HFFc6 (cell line): Measurements from ENCODE around the gene EFEMP1. TPM values are rescaled to one million over a fixed set of nuclear protein-coding genes. Genes with fewer than 3 reads are reported as not detected.

Experiments
- DNase-seq: peaks from one replicate; pipeline ENCODE4 v3.0.0-alpha.2; 2018
- H3K27ac Mint-ChIP-seq: 2 replicates; pipeline ENCODE4 v1.8.0; 2020; ENCODE audit warnings: mild to moderate bottlenecking, mixed read lengths
- H3K27me3 Mint-ChIP-seq: 2 replicates; pipeline ENCODE4 v1.8.0; 2021; ENCODE audit warnings: mild to moderate bottlenecking, moderate library complexity, mixed read lengths; ENCODE audit not compliant: insufficient read depth
- H3K36me3 Mint-ChIP-seq: 2 replicates; pipeline ENCODE4 v1.8.0; 2021; ENCODE audit warnings: low read depth, mixed read lengths
- H3K4me1 Mint-ChIP-seq: 2 replicates; pipeline ENCODE4 v1.8.0; 2020; ENCODE audit warnings: low read depth, mixed read lengths
- H3K4me3 Mint-ChIP-seq: 2 replicates; pipeline ENCODE4 v1.8.0; 2020; ENCODE audit warnings: mild to moderate bottlenecking, moderate library complexity, mixed read lengths
- H3K9me3 Mint-ChIP-seq: 2 replicates; pipeline ENCODE4 v1.8.0; 2020; ENCODE audit warnings: mild to moderate bottlenecking, mixed read lengths
- total RNA-seq, 6 experiments: library from RNA; stranded (reverse); fragmentation: NEBNext Ultra II Directional; extraction: Animal tissue kit (Norgen Biotek cat#: 25700); gene quantifications; 2 replicates in 1 of 6; 3 replicates in 5 of 6; pipeline ENCODE4 v1.2.3, GENCODE V29; 2021
- TF ChIP-seq, protein P1 (sequence below): fragments of 200-600 bp; sonication (generic); IDR thresholded peaks from 2 replicates; pipeline ENCODE4 v1.5.0; 2021; ENCODE audit warnings: antibody characterized with exemption, mild to moderate bottlenecking

The EFEMP1 gene
- total RNA-seq, 6 experiments from 2014 or later, result 42.1 to 63.5 (median 51.9) TPM

DNA sequence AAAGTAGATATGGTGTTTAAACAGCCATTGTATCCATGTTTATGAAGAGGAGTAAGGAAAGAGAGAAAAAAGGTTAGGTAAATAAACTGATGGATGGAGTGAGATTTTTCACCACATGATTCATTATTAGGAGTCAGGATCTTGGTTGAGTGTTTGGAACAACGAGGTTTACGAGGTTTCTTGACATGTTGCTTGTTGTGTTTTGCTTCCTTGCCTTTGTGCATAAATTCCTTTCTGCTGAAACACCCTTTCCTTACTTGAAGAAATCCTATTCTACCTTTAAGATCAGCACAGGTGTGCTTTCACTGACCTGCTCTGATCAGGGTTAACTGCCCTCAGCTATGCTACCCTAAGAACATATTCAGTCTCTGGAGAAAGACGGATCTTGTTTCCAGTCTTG, 66.6 kb downstream of the EFEMP1 start:
- TF ChIP-seq, protein P1, sequence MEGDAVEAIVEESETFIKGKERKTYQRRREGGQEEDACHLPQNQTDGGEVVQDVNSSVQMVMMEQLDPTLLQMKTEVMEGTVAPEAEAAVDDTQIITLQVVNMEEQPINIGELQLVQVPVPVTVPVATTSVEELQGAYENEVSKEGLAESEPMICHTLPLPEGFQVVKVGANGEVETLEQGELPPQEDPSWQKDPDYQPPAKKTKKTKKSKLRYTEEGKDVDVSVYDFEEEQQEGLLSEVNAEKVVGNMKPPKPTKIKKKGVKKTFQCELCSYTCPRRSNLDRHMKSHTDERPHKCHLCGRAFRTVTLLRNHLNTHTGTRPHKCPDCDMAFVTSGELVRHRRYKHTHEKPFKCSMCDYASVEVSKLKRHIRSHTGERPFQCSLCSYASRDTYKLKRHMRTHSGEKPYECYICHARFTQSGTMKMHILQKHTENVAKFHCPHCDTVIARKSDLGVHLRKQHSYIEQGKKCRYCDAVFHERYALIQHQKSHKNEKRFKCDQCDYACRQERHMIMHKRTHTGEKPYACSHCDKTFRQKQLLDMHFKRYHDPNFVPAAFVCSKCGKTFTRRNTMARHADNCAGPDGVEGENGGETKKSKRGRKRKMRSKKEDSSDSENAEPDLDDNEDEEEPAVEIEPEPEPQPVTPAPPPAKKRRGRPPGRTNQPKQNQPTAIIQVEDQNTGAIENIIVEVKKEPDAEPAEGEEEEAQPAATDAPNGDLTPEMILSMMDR, result no peak
- peak overlapping the region; percentile 53; the same call in 1 of the 2 replicates for H3K27ac Mint-ChIP-seq
- no peaks in the 10 kb centered on the region; the same call in 1 of the 2 replicates for H3K27me3 Mint-ChIP-seq
- peak overlapping the region; percentile 25; the same call in 1 of the 2 replicates for H3K4me3 Mint-ChIP-seq
- peak; percentile 54 for DNase-seq
- H3K36me3 Mint-ChIP-seq, result peaks cover 7% of the 10 kb centered on the region; the same call in 1 of the 2 replicates
- H3K9me3 Mint-ChIP-seq, result no peaks in the 10 kb centered on the region
- H3K4me1 Mint-ChIP-seq, result peaks cover 53% of the 10 kb centered on the region

DNA sequence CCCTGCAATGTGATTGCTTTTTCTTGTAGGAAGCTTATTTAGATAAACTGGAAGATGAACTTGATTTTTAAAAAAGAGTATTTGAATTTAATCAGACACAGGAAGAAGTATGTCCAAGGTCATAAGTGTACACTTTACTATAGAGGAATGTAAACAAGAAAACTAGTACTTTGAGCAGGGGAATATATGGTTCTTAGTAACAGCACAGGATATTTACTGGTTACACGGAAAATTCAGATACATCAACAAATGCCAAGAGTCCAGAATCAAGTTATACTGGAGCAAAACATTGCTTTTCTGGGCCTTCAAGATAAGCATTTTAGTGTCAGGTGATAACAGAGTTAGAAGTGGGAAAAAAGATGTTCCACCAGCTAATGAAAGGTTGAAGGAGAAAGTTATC, 75.5 kb downstream of the EFEMP1 start:
- no peak overlapping the region for H3K4me3 Mint-ChIP-seq
- H3K36me3 Mint-ChIP-seq, result peaks cover 14% of the 10 kb centered on the region
- DNase-seq, result no peak
- no peak overlapping the region for H3K27ac Mint-ChIP-seq
- TF ChIP-seq, protein P1, result no peak
- H3K9me3 Mint-ChIP-seq, result no peaks in the 10 kb centered on the region
- H3K27me3 Mint-ChIP-seq, result no peaks in the 10 kb centered on the region
- H3K4me1 Mint-ChIP-seq, result peaks cover 23% of the 10 kb centered on the region

DNA sequence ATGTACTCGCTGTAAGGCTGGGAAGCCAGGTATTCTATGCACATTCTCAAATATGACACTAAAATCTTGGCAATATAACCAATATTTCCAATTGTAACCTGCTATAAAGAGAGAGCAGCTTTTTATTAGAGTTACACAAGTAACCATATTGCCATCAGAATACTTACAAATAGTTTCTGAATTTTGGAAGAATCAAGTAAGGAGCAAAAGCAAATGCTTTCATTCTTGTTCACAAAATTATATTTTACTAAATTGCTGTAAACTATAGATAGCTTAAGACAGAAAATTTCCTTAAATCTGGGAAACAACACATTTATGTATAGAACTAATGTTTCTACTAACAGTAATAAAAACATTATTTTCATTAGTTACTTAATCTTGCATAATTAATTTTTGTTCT, 77.2 kb downstream of the EFEMP1 start:
- TF ChIP-seq, protein P1, result no peak
- H3K27ac Mint-ChIP-seq, result no peak overlapping the region
- no peak for DNase-seq
- H3K27me3 Mint-ChIP-seq, result no peaks in the 10 kb centered on the region
- H3K4me1 Mint-ChIP-seq, result peaks cover 15% of the 10 kb centered on the region
- H3K9me3 Mint-ChIP-seq, result no peaks in the 10 kb centered on the region
- no peak overlapping the region for H3K4me3 Mint-ChIP-seq
- peaks cover 5% of the 10 kb centered on the region for H3K36me3 Mint-ChIP-seq

DNA sequence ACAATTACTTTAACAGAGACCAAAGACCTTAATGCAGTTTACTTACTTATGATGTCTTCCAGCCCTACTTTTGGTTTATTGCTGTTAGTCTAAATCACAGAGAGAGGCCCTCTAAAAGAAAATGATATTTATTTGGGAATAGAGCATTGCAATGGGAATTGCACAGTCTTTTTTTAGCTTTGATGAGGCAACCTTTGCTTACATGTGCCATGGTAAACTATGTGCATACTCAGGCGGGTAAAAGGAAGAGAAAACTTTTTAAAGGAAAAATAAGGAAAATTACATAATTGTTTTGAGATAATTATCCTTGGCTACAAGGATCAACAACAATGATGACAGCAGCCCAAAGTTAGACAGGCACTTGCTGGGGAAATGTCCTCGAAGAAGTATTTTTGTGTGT, 78.6 kb downstream of the EFEMP1 start:
- peaks cover 5% of the 10 kb centered on the region for H3K36me3 Mint-ChIP-seq
- DNase-seq, result no peak
- H3K27ac Mint-ChIP-seq, result no peak overlapping the region
- TF ChIP-seq, protein P1, result no peak
- H3K9me3 Mint-ChIP-seq, result no peaks in the 10 kb centered on the region
- peaks cover 15% of the 10 kb centered on the region for H3K4me1 Mint-ChIP-seq
- H3K27me3 Mint-ChIP-seq, result no peaks in the 10 kb centered on the region
- no peak overlapping the region for H3K4me3 Mint-ChIP-seq

DNA sequence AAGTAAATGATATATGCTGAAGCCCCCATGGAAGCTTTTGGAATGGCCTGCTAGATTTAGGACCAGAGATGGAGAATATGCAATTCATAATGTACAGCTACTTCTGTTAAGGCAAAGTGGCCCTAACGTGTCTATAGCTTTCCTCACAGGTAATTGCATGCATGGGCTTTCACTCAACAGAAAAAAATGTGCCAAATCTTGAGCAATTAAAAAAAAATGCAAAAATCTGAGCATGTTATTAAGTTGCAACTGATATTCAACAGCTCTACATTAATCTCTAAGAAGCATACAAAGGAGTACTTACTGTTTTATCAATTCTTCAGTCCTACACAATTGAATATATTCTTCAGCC, 79.6 kb downstream of the EFEMP1 start:
- H3K27ac Mint-ChIP-seq, result no peak overlapping the region; the same call in none of the 2 replicates

More for the DNA sequence above, 79.6 kb downstream of the EFEMP1 start:
- TF ChIP-seq, protein P1, result no peak
- peaks cover 19% of the 10 kb centered on the region for H3K4me1 Mint-ChIP-seq
- H3K36me3 Mint-ChIP-seq, result peaks cover 5% of the 10 kb centered on the region
- DNase-seq, result no peak
- H3K4me3 Mint-ChIP-seq, result 0 out of 2 replicates have a peak overlapping the region, but pooled peaks have one; percentile 39
- no peaks in the 10 kb centered on the region for H3K9me3 Mint-ChIP-seq
- no peaks in the 10 kb centered on the region for H3K27me3 Mint-ChIP-seq
